Left lung (tissue), 10 donors: ENCODE data around the gene CACNA1D. TPM values are rescaled to one million over a fixed set of nuclear protein-coding genes. Genes with fewer than 3 reads are reported as not detected.

ENCODE experiments used
- ATAC-seq: fragments of 200-7000 bp; cut with Tn5 transposase; one replicate; pipeline ENCODE4 v1.9.1; 2020; ENCODE audit warnings: moderate library complexity
- DNase-seq, 4 donors: peaks; one replicate each; pipeline ENCODE4 v3.0.0-alpha.2; 2013 to 2020
- H3K27ac ChIP-seq, 2 donors: fragments of 200-600 bp; sonication (generic) in 1 of 2; one replicate each; pipeline versions ENCODE4 v1.5.0 to v1.8.0; 2020 to 2021
- H3K27me3 ChIP-seq, 2 donors: fragments of 200-600 bp; sonication (generic) in 1 of 2; one replicate each; pipeline versions ENCODE4 v1.5.0 to v1.8.0; 2020 to 2021
- H3K36me3 ChIP-seq, 2 donors: fragments of 200-600 bp; sonication (generic) in 1 of 2; one replicate each; pipeline versions ENCODE4 v1.5.0 to v1.8.0; 2020 to 2021
- H3K4me1 ChIP-seq, 2 donors: fragments of 200-600 bp; one replicate each; pipeline ENCODE4 v1.8.0; 2021
- H3K4me3 ChIP-seq, 2 donors: fragments of 200-600 bp; sonication (generic) in 1 of 2; one replicate each; pipeline versions ENCODE4 v1.5.0 to v1.8.0; 2020 to 2021; ENCODE audit warnings: mild to moderate bottlenecking in 1 of 2
- H3K9me3 ChIP-seq, 2 donors: fragments of 200-600 bp; sonication (generic) in 1 of 2; one replicate each; pipeline versions ENCODE4 v1.5.0 to v1.8.0; 2020 to 2021
- CTCF ChIP-seq, 2 donors: fragments of 200-600 bp; sonication (generic) in 1 of 2; IDR thresholded peaks; one replicate each; pipeline versions ENCODE4 v1.5.0 to v1.8.0; 2021; ENCODE audit warnings: antibody characterized with exemption in 2 of 2
- intact Hi-C, 2 donors: fragments of 100-400 bp; cut with DNase I; formaldehyde crosslinking; loops; one replicate each; pipeline versions ENCODE4 v1.11.2 to v1.14.2; 2022
- polyA plus RNA-seq, 6 donors: library from polyadenylated mRNA; unstranded; fragments of 120-200 nt; gene quantifications; one replicate each; pipeline ENCODE4 v1.2.1, GENCODE V29; 2013; ENCODE audit not compliant: insufficient read length in 6 of 6
- total RNA-seq, 2 donors: library from RNA; stranded (reverse); fragmentation: NEBNext Ultra II Directional; extraction: Animal tissue kit (Norgen Biotek cat#: 25700); gene quantifications; one replicate each; pipeline ENCODE4 v1.2.1, GENCODE V29; 2021
- donor health status: DM: no; HTN: yes; CAD: no.
- donor health status: DM: no; HTN: no; CAD: no.

Gene CACNA1D
- total and polyA plus RNA-seq, 8 donors, result 32.6 to 78.2 (median 56.2) TPM

- no peaks in the 10 kb centered on the region for H3K27me3 ChIP-seq
- no peaks in the 10 kb centered on the region for H3K9me3 ChIP-seq
- DNase-seq (no peak), ATAC-seq (peak; percentile 21)
- no peak for TF ChIP-seq CTCF (IDR thresholded peaks at IDR 0.05)
- no peaks in the 10 kb centered on the region for H3K4me1 ChIP-seq
- H3K27ac ChIP-seq, result no peak overlapping the region
- intact Hi-C loops, result no loop called here
- H3K36me3 ChIP-seq, result no peaks in the 10 kb centered on the region
- H3K4me3 ChIP-seq, result no peak overlapping the region
Observed at GRCh38 chr3:53645754-53646153, 151.3 kb downstream of the CACNA1D start.

- no peaks in the 10 kb centered on the region for H3K4me1 ChIP-seq
- no peak for DNase-seq
- intact Hi-C loops, result no loop called here
- no peak overlapping the region for H3K27ac ChIP-seq
- no peak for ATAC-seq
- H3K27me3 ChIP-seq, result no peaks in the 10 kb centered on the region
- TF ChIP-seq CTCF (IDR thresholded peaks at IDR 0.05), result no peak
- no peaks in the 10 kb centered on the region for H3K36me3 ChIP-seq
- no peak overlapping the region for H3K4me3 ChIP-seq
- H3K9me3 ChIP-seq, result no peaks in the 10 kb centered on the region
Observed at GRCh38 chr3:53646723-53647122, 152.3 kb downstream of the CACNA1D start.

- ATAC-seq, result no peak
- no peak for TF ChIP-seq CTCF (IDR thresholded peaks at IDR 0.05)
- Histone ChIP-seq H3K27me3 (no peaks in the 10 kb centered on the region), H3K4me3 (no peak overlapping the region), H3K9me3 (peaks cover 0 to 3% of the 10 kb centered on the region in 2 donors), H3K36me3 (no peaks in the 10 kb centered on the region), H3K4me1 (no peaks in the 10 kb centered on the region), H3K27ac (no peak overlapping the region)
- intact Hi-C loops, result no loop called here
- DNase-seq, result no peak
Observed at GRCh38 chr3:53649816-53650215, 155.4 kb downstream of the CACNA1D start.

GRCh38 chr3:53650424-53650823 lies 156.0 kb downstream of the CACNA1D start:
- Histone ChIP-seq H3K4me3 (no peak overlapping the region), H3K36me3 (no peaks in the 10 kb centered on the region), H3K9me3 (peaks cover 0 to 3% of the 10 kb centered on the region in 2 donors), H3K27me3 (no peaks in the 10 kb centered on the region), H3K27ac (no peak overlapping the region), H3K4me1 (no peaks in the 10 kb centered on the region)
- intact Hi-C loops, result no loop called here
- ATAC-seq, result no peak
- DNase-seq, result no peak
- no peak for TF ChIP-seq CTCF (IDR thresholded peaks at IDR 0.05)

- intact Hi-C loops, result no loop called here
- no peak overlapping the region for H3K27ac ChIP-seq
- TF ChIP-seq CTCF (IDR thresholded peaks at IDR 0.05), result no peak
- no peak for DNase-seq
- ATAC-seq, result no peak
- peaks cover 0 to 3% of the 10 kb centered on the region in 2 donors for H3K9me3 ChIP-seq
- H3K4me3 ChIP-seq, result no peak overlapping the region
- H3K36me3 ChIP-seq, result no peaks in the 10 kb centered on the region
- H3K27me3 ChIP-seq, result no peaks in the 10 kb centered on the region
- no peaks in the 10 kb centered on the region for H3K4me1 ChIP-seq
Observed at GRCh38 chr3:53650928-53651661, 156.7 kb downstream of the CACNA1D start.
